ENCODE results near the gene DUSP22. TPM values are rescaled to one million over a fixed set of nuclear protein-coding genes. Genes with fewer than 3 reads are reported as not detected.

Gene DUSP22
- total RNA-seq, 4 donors from 2014 or later, result 34.7 to 75.9 (median 48.5) TPM

- Histone ChIP-seq H3K36me3 (no peaks in the 10 kb centered on the region), H3K9me3 (no peaks in the 10 kb centered on the region), H3K4me1 (peaks cover 0 to 24% (median 10%) of the 10 kb centered on the region in 4 donors), H3K27ac (peak overlapping the region in 3 of 4 donors; percentile 12 to 75 (median 31)), H3K27me3 (no peaks in the 10 kb centered on the region), H3K4me3 (no peak overlapping the region)
- DNase-seq, result peak in 1 of 3 donors; percentile 47
- TF ChIP-seq CTCF (IDR thresholded peaks at IDR 0.05) (no peak), POLR2A (IDR thresholded peaks at IDR 0.05) (no peak)
These were observed 49.9 kb downstream of the DUSP22 start for GRCh38 chr6:341914-342831.

- peaks cover 0 to 1% (median 0%) of the 10 kb centered on the region in 3 donors for H3K36me3 ChIP-seq
- TF ChIP-seq CTCF (IDR thresholded peaks at IDR 0.05) (no peak), POLR2A (IDR thresholded peaks at IDR 0.05) (no peak)
- peaks cover 0 to 21% (median 7%) of the 10 kb centered on the region in 4 donors for H3K4me1 ChIP-seq
- no peak overlapping the region for H3K4me3 ChIP-seq
- no peaks in the 10 kb centered on the region for H3K9me3 ChIP-seq
- peak in 1 of 3 donors; percentile 43 for DNase-seq
- no peaks in the 10 kb centered on the region for H3K27me3 ChIP-seq
- H3K27ac ChIP-seq, result peak overlapping the region in 2 of 4 donors; percentile 7 to 75
These were observed 50.5 kb downstream of the DUSP22 start for GRCh38 chr6:342832-343179.

GRCh38 chr6:343226-343935 is 51.1 kb downstream of the DUSP22 start:
- Histone ChIP-seq H3K36me3 (peaks cover 0 to 7% (median 0%) of the 10 kb centered on the region in 3 donors), H3K27ac (no peak overlapping the region), H3K9me3 (no peaks in the 10 kb centered on the region), H3K27me3 (no peaks in the 10 kb centered on the region), H3K4me1 (peaks cover 0 to 22% (median 7%) of the 10 kb centered on the region in 4 donors), H3K4me3 (no peak overlapping the region)
- DNase-seq, result no peak
- TF ChIP-seq POLR2A (IDR thresholded peaks at IDR 0.05) (no peak), CTCF (IDR thresholded peaks at IDR 0.05) (no peak)

- Histone ChIP-seq H3K4me3 (no peak overlapping the region), H3K9me3 (no peaks in the 10 kb centered on the region), H3K27ac (no peak overlapping the region), H3K4me1 (peaks cover 0 to 22% (median 7%) of the 10 kb centered on the region in 4 donors), H3K27me3 (no peaks in the 10 kb centered on the region), H3K36me3 (peaks cover 0 to 15% (median 0%) of the 10 kb centered on the region in 3 donors)
- peak in 1 of 3 donors; percentile 43 for DNase-seq
- TF ChIP-seq POLR2A (IDR thresholded peaks at IDR 0.05) (no peak), CTCF (IDR thresholded peaks at IDR 0.05) (no peak)
These were observed 51.9 kb downstream of the DUSP22 start for GRCh38 chr6:343960-344815.

- no peak for TF ChIP-seq CTCF (IDR thresholded peaks at IDR 0.05)
- TF ChIP-seq POLR2A (IDR thresholded peaks at IDR 0.05), result no peak
- H3K27me3 ChIP-seq, result no peaks in the 10 kb centered on the region
These were observed 52.6 kb downstream of the DUSP22 start for GRCh38 chr6:344816-345340.

More at GRCh38 chr6:344816-345340, 52.6 kb downstream of the DUSP22 start:
- peak in 1 of 3 donors; percentile 34 for DNase-seq
- H3K36me3 ChIP-seq, result peaks cover 0 to 18% (median 0%) of the 10 kb centered on the region in 3 donors
- no peaks in the 10 kb centered on the region for H3K9me3 ChIP-seq
- no peak overlapping the region for H3K4me3 ChIP-seq
- peaks cover 0 to 22% (median 7%) of the 10 kb centered on the region in 4 donors for H3K4me1 ChIP-seq
- no peak overlapping the region for H3K27ac ChIP-seq

Measured in Peyer's patch (tissue), 4 donors.